H9 (cell line): ENCODE measurements around the gene EED. TPM values are rescaled to one million over a fixed set of nuclear protein-coding genes. Genes with fewer than 3 reads are reported as not detected.
"Not testable (repeated sequence)": the region's sequence is repeated elsewhere in the genome, so short reads cannot be mapped to it uniquely, and the experiment has no call there.

Source experiments
- DNase-seq: peaks from one replicate; pipeline ENCODE4 v3.0.0-alpha.2; 2017
- H2AFZ ChIP-seq: one replicate; pipeline ENCODE4 v1.6.1; 2013; ENCODE audit warnings: mild to moderate bottlenecking, low read length, control low read depth, moderate library complexity
- H2AK5ac ChIP-seq: 2 replicates; pipeline ENCODE4 v1.6.1; 2013; ENCODE audit warnings: low read length, control low read depth, mixed read lengths; ENCODE audit not compliant: insufficient read length
- H2BK120ac ChIP-seq: one replicate; pipeline ENCODE4 v1.6.1; 2013; ENCODE audit warnings: low read depth, mild to moderate bottlenecking, low read length, control low read depth, inconsistent platforms; ENCODE audit not compliant: poor library complexity, severe bottlenecking
- H2BK12ac ChIP-seq: 2 replicates; pipeline ENCODE4 v1.6.1; 2013; ENCODE audit warnings: low read length, control low read depth, mixed read lengths, low read depth; ENCODE audit not compliant: insufficient read length
- H2BK15ac ChIP-seq: 2 replicates; pipeline ENCODE4 v1.6.1; 2013; ENCODE audit warnings: low read depth, low read length, control low read depth
- H2BK20ac ChIP-seq: one replicate; pipeline ENCODE4 v1.6.1; 2013; ENCODE audit warnings: low read depth, mild to moderate bottlenecking, low read length, control low read depth, inconsistent platforms; ENCODE audit not compliant: poor library complexity, severe bottlenecking
- H2BK5ac ChIP-seq: 2 replicates; pipeline ENCODE4 v1.6.1; 2013; ENCODE audit warnings: low read length, control low read depth, mixed read lengths; ENCODE audit not compliant: insufficient read length
- H3K14ac ChIP-seq: 2 replicates; pipeline ENCODE4 v1.6.1; 2013; ENCODE audit warnings: low read length, control low read depth; ENCODE audit not compliant: insufficient read depth
- H3K18ac ChIP-seq: 2 replicates; pipeline ENCODE4 v1.6.1; 2013; ENCODE audit warnings: low read depth, mild to moderate bottlenecking, mixed read lengths, low read length, control low read depth; ENCODE audit not compliant: insufficient read length
- H3K23ac ChIP-seq: 2 replicates; pipeline ENCODE4 v1.6.1; 2013; ENCODE audit warnings: low read length, control low read depth, mixed read lengths, low read depth; ENCODE audit not compliant: insufficient read length
- H3K23me2 ChIP-seq: 2 replicates; pipeline ENCODE4 v1.6.1; 2013; ENCODE audit warnings: low read depth, mild to moderate bottlenecking, mixed read lengths, low read length, control low read depth; ENCODE audit not compliant: insufficient read length, poor library complexity, severe bottlenecking
- H3K27ac ChIP-seq: 2 replicates; pipeline ENCODE4 v1.5.1; 2013; ENCODE audit warnings: low read length, control low read depth, mixed read lengths, low read depth; ENCODE audit not compliant: insufficient read length
- H3K27me3 ChIP-seq: 2 replicates; pipeline ENCODE4 v1.6.1; 2013; ENCODE audit warnings: low read length, control low read depth, inconsistent platforms; ENCODE audit not compliant: insufficient read depth
- H3K4ac ChIP-seq: 2 replicates; pipeline ENCODE4 v1.6.1; 2013; ENCODE audit warnings: low read depth, mild to moderate bottlenecking, control low read depth, inconsistent platforms, low read length, moderate library complexity
- H3K4me1 ChIP-seq: 2 replicates; pipeline ENCODE4 v1.6.1; 2013; ENCODE audit warnings: low read length, control low read depth, inconsistent platforms; ENCODE audit not compliant: insufficient read depth
- H3K4me2 ChIP-seq: 2 replicates; pipeline ENCODE4 v1.6.1; 2013; ENCODE audit warnings: low read length, control low read depth, mixed read lengths; ENCODE audit not compliant: insufficient read length, insufficient read depth
- H3K56ac ChIP-seq: 2 replicates; pipeline ENCODE4 v1.6.1; 2013; ENCODE audit warnings: low read depth, mild to moderate bottlenecking, mixed read lengths, low read length, control low read depth; ENCODE audit not compliant: insufficient read length
- H3K79me1 ChIP-seq: 2 replicates; pipeline ENCODE4 v1.6.1; 2013; ENCODE audit warnings: low read depth, mild to moderate bottlenecking, moderate library complexity, low read length, control low read depth, inconsistent platforms; ENCODE audit not compliant: insufficient read depth, poor library complexity, severe bottlenecking
- H3K79me2 ChIP-seq: 2 replicates; pipeline ENCODE4 v1.6.1; 2013; ENCODE audit warnings: low read length, control low read depth, inconsistent platforms; ENCODE audit not compliant: insufficient read depth
- H3K9ac ChIP-seq: 2 replicates; pipeline ENCODE4 v1.6.1; 2013; ENCODE audit warnings: low read length, control low read depth, mixed read lengths; ENCODE audit not compliant: insufficient read length; ENCODE audit errors: extremely low read depth
- H3K9me3 ChIP-seq: one replicate; pipeline ENCODE4 v1.6.1; 2013; ENCODE audit warnings: low read depth, low read length, inconsistent platforms; ENCODE audit not compliant: control insufficient read depth
- H3T11ph ChIP-seq: one replicate; pipeline ENCODE4 v1.6.1; 2013; ENCODE audit warnings: mild to moderate bottlenecking, low read length, control low read depth, inconsistent platforms
- H4K20me1 ChIP-seq: one replicate; pipeline ENCODE4 v1.6.1; 2013; ENCODE audit not compliant: control insufficient read depth, insufficient read length, insufficient read depth
- H4K5ac ChIP-seq: 2 replicates; pipeline ENCODE4 v1.6.1; 2013; ENCODE audit warnings: low read depth, mild to moderate bottlenecking, mixed read lengths, low read length, control low read depth; ENCODE audit not compliant: insufficient read length
- H4K8ac ChIP-seq: replicated peaks from 2 replicates; pipeline ENCODE4 v1.6.1; 2013; ENCODE audit warnings: low read length, control low read depth, mixed read lengths, low read depth; ENCODE audit not compliant: insufficient read length
- H4K91ac ChIP-seq: 2 replicates; pipeline ENCODE4 v1.6.1; 2013; ENCODE audit warnings: low read depth, mild to moderate bottlenecking, moderate library complexity, mixed read lengths, low read length, control low read depth; ENCODE audit not compliant: insufficient read length
- H3K27ac Mint-ChIP-seq, 3 experiments: 2 replicates in 2 of 3; 3 replicates in 1 of 3; pipeline ENCODE4 v1.8.0; 2020 to 2021; ENCODE audit warnings: mixed read lengths in 3 of 3, mild to moderate bottlenecking in 1 of 3, moderate library complexity in 1 of 3
- H3K27me3 Mint-ChIP-seq: 2 replicates; pipeline ENCODE4 v1.8.0; 2021; ENCODE audit warnings: low read depth, mild to moderate bottlenecking, moderate library complexity, mixed read lengths
- H3K36me3 Mint-ChIP-seq, 3 experiments: 2 replicates in 2 of 3; 3 replicates in 1 of 3; pipeline ENCODE4 v1.8.0; 2020 to 2021; ENCODE audit warnings: low read depth in 3 of 3, mixed read lengths in 3 of 3; ENCODE audit not compliant: insufficient read depth in 1 of 3
- H3K4me1 Mint-ChIP-seq, 2 experiments: 2 replicates each; pipeline ENCODE4 v1.8.0; 2020; ENCODE audit warnings: mixed read lengths in 2 of 2
- H3K4me3 Mint-ChIP-seq, 2 experiments: 2 replicates in 1 of 2; 3 replicates in 1 of 2; pipeline ENCODE4 v1.8.0; 2020 to 2021; ENCODE audit warnings: mild to moderate bottlenecking in 2 of 2, mixed read lengths in 2 of 2, moderate library complexity in 1 of 2
- H3K9me3 Mint-ChIP-seq, 2 experiments: 2 replicates in 1 of 2; 3 replicates in 1 of 2; pipeline ENCODE4 v1.8.0; 2020; ENCODE audit warnings: mild to moderate bottlenecking in 2 of 2, mixed read lengths in 2 of 2, moderate library complexity in 1 of 2
- CTCF ChIP-seq: fragments of 200-600 bp; sonication (generic); conservative IDR thresholded peaks from 3 replicates; pipeline ENCODE4 v1.8.0; 2021; ENCODE audit warnings: antibody characterized with exemption, mild to moderate bottlenecking
- WGBS: extraction: QIAGEN DNeasy Blood & Tissue Kit; methylation state at CpG from one replicate; pipeline ENCODE4 v1.1.7; 2013; ENCODE audit warnings: missing lambda C conversion rate, low lambda C conversion rate, mixed read lengths; ENCODE audit not compliant: insufficient read length; ENCODE audit errors: extremely low coverage; 5-methylcytosine and 5-hydroxymethylcytosine counted together
- total RNA-seq: library from RNA; stranded (reverse); gene quantifications from 2 replicates; pipeline ENCODE4 v1.2.1, GENCODE V29; 2021

EED gene
- total RNA-seq, 1 experiment from 2014 or later = 34.1 TPM

- H3K27ac Mint-ChIP-seq = no peak overlapping the region; a peak in 1 of 7 replicates
- no peak overlapping the region for H3K18ac ChIP-seq
These were observed 16.1 kb upstream of the EED start for GRCh38 chr11:86228269-86229038.

GRCh38 chr11:86229039-86229330, 15.6 kb upstream of the EED start:
- not testable (repeated sequence) for H3K4ac ChIP-seq, H3K27me3 Mint-ChIP-seq
- WGBS = no CpG with 5 or more reads among the region's 3 CpGs

More at GRCh38 chr11:86228269-86229038, 16.1 kb upstream of the EED start:
- Histone ChIP-seq H3K27ac (no peak overlapping the region), H3K79me1 (no peaks in the 10 kb centered on the region), H3K4me1 (peaks cover 3% of the 10 kb centered on the region; the same call in 1 of the 2 replicates), H3K4ac (no peak overlapping the region), H2BK15ac (no peak overlapping the region), H2BK5ac (no peak overlapping the region), H2AFZ (no peak overlapping the region), H4K20me1 (no peaks in the 10 kb centered on the region), H4K8ac (no peak overlapping the region), H2AK5ac (no peak overlapping the region), H3K23me2 (no peaks in the 10 kb centered on the region), H2BK120ac (no peak overlapping the region), H2BK12ac (no peak overlapping the region), H3T11ph (no peak overlapping the region), H3K27me3 (no peaks in the 10 kb centered on the region), H3K4me2 (no peak overlapping the region), H4K5ac (no peak overlapping the region), H4K91ac (no peak overlapping the region), H2BK20ac (no peak overlapping the region), H3K14ac (no peak overlapping the region), H3K79me2 (no peaks in the 10 kb centered on the region), H3K23ac (no peak overlapping the region), H3K9ac (no peak overlapping the region), H3K56ac (no peak overlapping the region), H3K9me3 (no peaks in the 10 kb centered on the region)
- Mint-ChIP-seq H3K36me3 (peaks cover 0 to 4% (median 0%) of the 10 kb centered on the region in 3 experiments; a peak in 6 of 7 replicates), H3K9me3 (peaks cover 7 to 15% of the 10 kb centered on the region in 2 experiments), H3K4me1 (peaks cover 2 to 3% of the 10 kb centered on the region in 2 experiments; a peak in 3 of 4 replicates), H3K27me3 (no peaks in the 10 kb centered on the region), H3K4me3 (no peak overlapping the region)
- no peak for TF ChIP-seq CTCF
- no peak for DNase-seq
- 100% methylated on average over 1 of the region's 3 CpGs for whole genome bisulfite sequencing

More at GRCh38 chr11:86229039-86229330, 15.6 kb upstream of the EED start:
- H3K36me3 Mint-ChIP-seq, H3K14ac ChIP-seq, H3K27ac ChIP-seq, H3K18ac ChIP-seq, H3K4me2 ChIP-seq, H3K56ac ChIP-seq, H4K8ac ChIP-seq, H3K9ac ChIP-seq, H3K27ac Mint-ChIP-seq, H3K4me1 ChIP-seq, H2BK120ac ChIP-seq, H4K5ac ChIP-seq, H4K20me1 ChIP-seq, H3K79me1 ChIP-seq, H2AK5ac ChIP-seq, H2AFZ ChIP-seq, H3K4me1 Mint-ChIP-seq, H3K23me2 ChIP-seq, H3K79me2 ChIP-seq, H3K27me3 ChIP-seq, H3K9me3 ChIP-seq, H3K4me3 Mint-ChIP-seq, H2BK12ac ChIP-seq, H2BK5ac ChIP-seq, H3K23ac ChIP-seq, H3T11ph ChIP-seq, H2BK20ac ChIP-seq, H2BK15ac ChIP-seq, DNase-seq, H4K91ac ChIP-seq: not testable (repeated sequence)
- H3K9me3 Mint-ChIP-seq = peaks cover 7 to 12% of the 10 kb centered on the region in 2 experiments
